Peyer's patch (tissue), 4 donors: Measurements from ENCODE around the gene TMEM51.

Experiments used
- POLR2A ChIP-seq, 2 donors: fragments of 450-650 bp; IDR thresholded peaks; one replicate each; pipeline ENCODE4 v1.5.1; 2017; ENCODE audit warnings: antibody characterized with exemption in 2 of 2, mild to moderate bottlenecking in 2 of 2, moderate library complexity in 2 of 2
- TF ChIP-seq, protein P1 (sequence below), 6 experiments: fragments of 450-650 bp in 4 of 6; fragments of 200-600 bp in 2 of 6; sonication (generic) in 1 of 6; IDR thresholded peaks; one replicate each; pipeline ENCODE4 v1.5.1; 2017 to 2019; ENCODE audit warnings: antibody characterized with exemption in 6 of 6, mild to moderate bottlenecking in 3 of 6, moderate library complexity in 1 of 6

DNA sequence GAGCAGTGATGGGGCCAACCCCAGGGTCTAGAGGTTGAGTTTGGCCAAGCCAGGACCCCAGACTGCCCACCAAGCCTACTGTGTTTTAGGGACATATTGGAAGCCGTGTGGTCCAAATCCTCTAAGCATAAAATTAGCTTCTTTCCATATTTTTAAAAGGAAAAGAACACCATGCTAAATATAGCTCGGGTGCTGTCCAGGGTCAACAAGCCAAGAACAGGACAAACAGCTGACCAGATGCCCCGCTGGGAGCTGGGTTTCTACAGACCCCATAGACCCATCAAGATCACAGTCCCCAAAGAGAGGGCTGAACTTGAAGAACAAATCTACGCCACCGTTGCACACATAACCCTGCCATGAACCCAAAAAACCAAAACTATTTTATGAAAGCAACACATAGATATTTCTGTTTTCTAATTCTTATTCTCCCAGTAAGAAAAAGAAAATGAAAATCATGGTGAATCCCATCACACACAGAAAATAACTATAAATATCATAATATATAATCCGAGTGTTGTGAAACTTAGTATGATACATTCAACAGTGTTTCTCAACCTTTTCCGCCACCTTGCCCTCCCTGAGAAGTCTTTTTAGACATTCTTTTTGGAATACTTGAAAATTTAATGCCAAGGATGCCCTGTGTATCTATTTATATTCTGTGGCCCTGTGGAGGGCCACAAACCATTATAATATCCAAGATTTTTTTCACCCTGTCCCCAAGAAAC lies 57.3 kb downstream of the TMEM51 start:
- TF ChIP-seq, protein P1, sequence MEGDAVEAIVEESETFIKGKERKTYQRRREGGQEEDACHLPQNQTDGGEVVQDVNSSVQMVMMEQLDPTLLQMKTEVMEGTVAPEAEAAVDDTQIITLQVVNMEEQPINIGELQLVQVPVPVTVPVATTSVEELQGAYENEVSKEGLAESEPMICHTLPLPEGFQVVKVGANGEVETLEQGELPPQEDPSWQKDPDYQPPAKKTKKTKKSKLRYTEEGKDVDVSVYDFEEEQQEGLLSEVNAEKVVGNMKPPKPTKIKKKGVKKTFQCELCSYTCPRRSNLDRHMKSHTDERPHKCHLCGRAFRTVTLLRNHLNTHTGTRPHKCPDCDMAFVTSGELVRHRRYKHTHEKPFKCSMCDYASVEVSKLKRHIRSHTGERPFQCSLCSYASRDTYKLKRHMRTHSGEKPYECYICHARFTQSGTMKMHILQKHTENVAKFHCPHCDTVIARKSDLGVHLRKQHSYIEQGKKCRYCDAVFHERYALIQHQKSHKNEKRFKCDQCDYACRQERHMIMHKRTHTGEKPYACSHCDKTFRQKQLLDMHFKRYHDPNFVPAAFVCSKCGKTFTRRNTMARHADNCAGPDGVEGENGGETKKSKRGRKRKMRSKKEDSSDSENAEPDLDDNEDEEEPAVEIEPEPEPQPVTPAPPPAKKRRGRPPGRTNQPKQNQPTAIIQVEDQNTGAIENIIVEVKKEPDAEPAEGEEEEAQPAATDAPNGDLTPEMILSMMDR (IDR thresholded peaks at IDR 0.05), result no peak
- no peak for TF ChIP-seq POLR2A (IDR thresholded peaks at IDR 0.05)
